Right atrium auricular region (tissue), 2 donors: ENCODE data around the gene USP21. TPM values are rescaled to one million over a fixed set of nuclear protein-coding genes. Genes with fewer than 3 reads are reported as not detected.

Experiments used
- DNase-seq: peaks from one replicate; pipeline ENCODE4 v3.0.0-alpha.2; 2019; ENCODE audit warnings: low spot score
- H3K27ac ChIP-seq, 2 donors: fragments of 200-600 bp; sonication (generic); 1 replicate in 1 of 2; 2 replicates in 1 of 2; pipeline ENCODE4 v1.5.1; 2016 to 2019
- H3K27me3 ChIP-seq, 2 donors: fragments of 200-600 bp; sonication (generic); one replicate each; pipeline versions ENCODE4 v1.5.1 to v1.6.0; 2017 to 2019
- H3K36me3 ChIP-seq: fragments of 200-600 bp; sonication (generic); one replicate; pipeline ENCODE4 v1.5.1; 2016
- H3K4me1 ChIP-seq, 2 donors: fragments of 200-600 bp; sonication (generic); one replicate each; pipeline versions ENCODE4 v1.5.1 to v1.6.0; 2017 to 2019
- H3K4me3 ChIP-seq, 2 donors: fragments of 200-600 bp; sonication (generic); 1 replicate in 1 of 2; 2 replicates in 1 of 2; pipeline ENCODE4 v1.5.1; 2017 to 2019; ENCODE audit warnings: mild to moderate bottlenecking in 1 of 2, moderate library complexity in 1 of 2
- H3K9me3 ChIP-seq, 2 donors: fragments of 200-600 bp; sonication (generic); one replicate each; pipeline ENCODE4 v1.5.1; 2019
- total RNA-seq, 2 donors: library from RNA; depleted of rRNA; stranded (reverse); fragments of >200 nt; gene quantifications; one replicate each; pipeline ENCODE4 v1.1.0, GENCODE V29; 2016
- TF ChIP-seq, protein P1 (sequence below), 2 donors: fragments of 200-600 bp; sonication (generic); IDR thresholded peaks; one replicate each; pipeline ENCODE4 v1.5.1; 2019; ENCODE audit warnings: antibody characterized with exemption in 2 of 2

Gene USP21
- total RNA-seq, 2 donors from 2014 or later, result 13.5 to 14.4 TPM

DNA sequence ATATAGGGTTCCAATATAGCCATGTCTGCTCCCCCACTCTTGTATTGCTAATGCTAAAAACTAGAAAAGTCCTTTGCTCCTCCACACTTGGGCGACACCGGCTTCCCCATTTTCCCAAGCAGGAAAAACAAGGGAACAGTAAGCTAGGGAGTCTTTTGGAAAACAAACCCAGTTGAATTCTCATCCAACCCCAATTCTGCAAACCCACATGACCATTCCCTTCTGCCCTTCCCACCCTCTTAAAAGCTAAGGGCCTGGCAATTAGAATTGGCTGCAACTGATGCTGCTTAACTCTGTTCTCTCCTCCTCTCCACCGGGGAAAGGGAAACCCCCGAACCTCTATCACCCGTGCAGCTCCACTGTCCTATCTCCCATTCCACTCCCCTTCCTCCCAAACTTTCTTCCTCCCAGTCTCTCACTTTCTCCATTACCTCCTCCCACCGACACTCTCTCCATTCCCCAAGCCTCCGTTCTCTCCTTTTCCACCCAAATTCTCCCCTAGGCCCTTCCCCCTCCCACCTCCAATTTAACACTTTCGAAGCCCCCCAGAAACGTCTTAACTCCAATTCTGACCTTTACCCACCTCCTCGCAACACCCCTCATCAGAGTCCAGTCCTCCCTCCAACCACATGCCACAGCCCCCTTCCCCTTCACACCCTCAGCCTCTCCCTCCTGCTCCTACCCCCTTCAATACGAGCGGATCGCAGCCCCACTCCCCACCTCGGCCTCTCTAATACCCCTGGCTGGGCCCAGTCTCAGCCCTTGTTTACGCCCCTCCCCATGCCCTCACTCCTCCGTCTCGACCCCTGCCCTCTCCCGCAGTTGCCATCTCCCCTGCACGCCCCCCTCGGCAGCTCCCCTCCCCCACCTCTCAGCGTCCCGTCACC lies 27.5 kb upstream of the USP21 start:
- Histone ChIP-seq H3K36me3 (peaks cover 20% of the 10 kb centered on the region), H3K4me3 (peak overlapping the region; percentile 81 to 83), H3K27ac (peak overlapping the region; percentile 93 to 95), H3K4me1 (peaks cover 0 to 37% of the 10 kb centered on the region in 2 donors), H3K9me3 (no peaks in the 10 kb centered on the region), H3K27me3 (no peaks in the 10 kb centered on the region)
- no peak for DNase-seq
- TF ChIP-seq, protein P1, sequence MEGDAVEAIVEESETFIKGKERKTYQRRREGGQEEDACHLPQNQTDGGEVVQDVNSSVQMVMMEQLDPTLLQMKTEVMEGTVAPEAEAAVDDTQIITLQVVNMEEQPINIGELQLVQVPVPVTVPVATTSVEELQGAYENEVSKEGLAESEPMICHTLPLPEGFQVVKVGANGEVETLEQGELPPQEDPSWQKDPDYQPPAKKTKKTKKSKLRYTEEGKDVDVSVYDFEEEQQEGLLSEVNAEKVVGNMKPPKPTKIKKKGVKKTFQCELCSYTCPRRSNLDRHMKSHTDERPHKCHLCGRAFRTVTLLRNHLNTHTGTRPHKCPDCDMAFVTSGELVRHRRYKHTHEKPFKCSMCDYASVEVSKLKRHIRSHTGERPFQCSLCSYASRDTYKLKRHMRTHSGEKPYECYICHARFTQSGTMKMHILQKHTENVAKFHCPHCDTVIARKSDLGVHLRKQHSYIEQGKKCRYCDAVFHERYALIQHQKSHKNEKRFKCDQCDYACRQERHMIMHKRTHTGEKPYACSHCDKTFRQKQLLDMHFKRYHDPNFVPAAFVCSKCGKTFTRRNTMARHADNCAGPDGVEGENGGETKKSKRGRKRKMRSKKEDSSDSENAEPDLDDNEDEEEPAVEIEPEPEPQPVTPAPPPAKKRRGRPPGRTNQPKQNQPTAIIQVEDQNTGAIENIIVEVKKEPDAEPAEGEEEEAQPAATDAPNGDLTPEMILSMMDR (IDR thresholded peaks at IDR 0.05), result no peak

DNA sequence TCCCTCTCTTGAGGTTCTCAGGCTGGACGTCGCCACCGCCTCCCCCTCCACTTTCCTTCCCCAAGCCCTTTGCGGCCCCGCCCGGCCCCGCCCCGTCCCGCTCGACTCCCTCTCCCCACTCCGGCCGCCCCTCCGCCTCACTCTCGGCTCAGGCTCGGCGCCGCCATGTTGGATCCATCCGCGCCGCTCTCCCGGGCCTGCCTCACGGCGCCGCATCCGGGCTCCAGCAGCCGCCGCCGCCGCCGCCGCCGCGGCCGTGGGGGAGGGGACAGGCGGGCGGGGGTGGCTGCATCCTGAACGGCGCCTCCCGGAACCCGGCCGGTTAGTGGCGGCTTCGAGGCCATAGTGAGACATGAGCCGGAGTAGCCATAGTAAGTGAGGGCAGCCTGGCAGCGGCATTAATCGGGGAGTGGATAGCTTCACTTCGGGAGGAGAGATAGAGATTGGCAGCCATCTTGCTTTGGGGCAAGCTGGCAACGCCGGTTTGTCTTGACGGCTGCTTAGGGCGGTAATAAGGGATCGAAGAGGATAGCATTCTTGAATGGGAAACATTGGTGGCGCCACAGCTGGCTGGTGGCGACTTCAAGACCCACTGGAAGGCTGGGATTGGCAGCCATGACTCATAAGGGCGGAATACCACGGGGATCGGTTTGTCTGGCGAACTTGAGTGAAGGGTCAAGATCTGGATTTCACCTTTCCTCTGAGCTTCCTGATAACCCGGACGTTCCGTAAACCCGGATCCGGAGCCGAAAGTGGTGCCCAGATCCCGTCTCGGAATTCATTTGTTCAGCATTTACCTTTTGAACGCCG lies 26.7 kb upstream of the USP21 start, which contains the start of gene DEDD:
Gene DEDD (minus strand): TSS at position 258 of the 810 bp plus-strand sequence. CDS start 8,205 bp downstream, outside the sequence.
- Histone ChIP-seq H3K36me3 (peaks cover 15% of the 10 kb centered on the region), H3K4me3 (peak within 1 kb of the TSS; percentile 81 to 83), H3K27ac (peak within 1 kb of the TSS; percentile 93 to 95), H3K4me1 (peaks cover 0 to 37% of the 10 kb centered on the region in 2 donors), H3K27me3 (no peaks in the 10 kb centered on the region), H3K9me3 (no peaks in the 10 kb centered on the region)
- peak; percentile 95 for DNase-seq
- TF ChIP-seq, protein P1 (IDR thresholded peaks at IDR 0.05), result no peak

DNA sequence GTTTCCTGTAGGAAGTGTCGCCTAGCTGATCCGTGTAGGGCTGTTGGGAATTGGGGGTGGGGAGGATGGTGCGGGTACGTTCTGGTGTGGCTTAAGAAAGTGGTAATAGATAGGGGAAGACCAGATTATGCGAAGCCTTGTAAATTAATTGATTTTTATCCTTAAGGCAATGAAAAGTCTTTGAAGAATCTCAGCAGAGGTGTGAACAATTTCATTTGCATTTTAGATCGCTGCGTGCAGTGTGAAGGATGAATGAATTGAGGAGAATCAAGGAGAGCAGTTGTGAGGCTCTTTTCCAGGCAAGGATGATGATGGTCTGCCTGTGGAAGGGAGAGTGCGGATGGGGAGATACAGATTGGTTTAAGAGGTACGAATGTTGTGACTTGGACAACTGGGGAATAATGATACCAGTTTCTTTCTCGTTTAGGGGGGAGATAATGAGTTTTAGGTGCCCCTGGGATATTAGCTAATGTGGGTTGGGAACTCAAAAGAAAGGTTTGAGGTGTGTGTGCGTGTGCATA lies 26.0 kb upstream of the USP21 start:
- Histone ChIP-seq H3K9me3 (no peaks in the 10 kb centered on the region), H3K4me3 (peak overlapping the region; percentile 81 to 83), H3K4me1 (peaks cover 0 to 32% of the 10 kb centered on the region in 2 donors), H3K27ac (peak overlapping the region; percentile 93 to 95), H3K27me3 (no peaks in the 10 kb centered on the region), H3K36me3 (peaks cover 10% of the 10 kb centered on the region)
- no peak for DNase-seq
- TF ChIP-seq, protein P1 (IDR thresholded peaks at IDR 0.05), result no peak

DNA sequence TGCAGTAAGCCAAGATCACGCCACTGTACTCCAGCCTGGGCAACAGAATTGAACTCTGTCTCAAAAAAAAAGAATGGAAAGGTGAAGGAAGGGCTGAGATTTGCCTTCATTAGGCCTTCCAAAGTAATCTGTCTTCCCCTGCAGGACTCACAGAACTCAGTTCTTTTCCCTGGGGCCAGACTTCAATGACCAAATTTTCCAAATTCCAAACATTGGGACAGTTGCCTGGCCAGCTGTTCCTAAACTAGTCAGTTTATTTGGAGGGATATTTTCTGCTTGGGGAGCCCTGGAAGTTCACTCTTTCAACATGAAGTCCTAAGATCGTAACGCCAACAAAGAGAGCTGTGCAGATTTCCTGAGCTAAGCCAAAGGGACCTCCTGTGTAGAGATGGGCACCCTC lies 21.4 kb upstream of the USP21 start:
- no peak for DNase-seq
- no peak overlapping the region for H3K4me3 ChIP-seq
- no peaks in the 10 kb centered on the region for H3K9me3 ChIP-seq
- TF ChIP-seq, protein P1 (IDR thresholded peaks at IDR 0.05), result no peak
- H3K36me3 ChIP-seq, result no peaks in the 10 kb centered on the region
- H3K4me1 ChIP-seq, result peaks cover 0 to 14% of the 10 kb centered on the region in 2 donors
- no peaks in the 10 kb centered on the region for H3K27me3 ChIP-seq
- no peak overlapping the region for H3K27ac ChIP-seq

DNA sequence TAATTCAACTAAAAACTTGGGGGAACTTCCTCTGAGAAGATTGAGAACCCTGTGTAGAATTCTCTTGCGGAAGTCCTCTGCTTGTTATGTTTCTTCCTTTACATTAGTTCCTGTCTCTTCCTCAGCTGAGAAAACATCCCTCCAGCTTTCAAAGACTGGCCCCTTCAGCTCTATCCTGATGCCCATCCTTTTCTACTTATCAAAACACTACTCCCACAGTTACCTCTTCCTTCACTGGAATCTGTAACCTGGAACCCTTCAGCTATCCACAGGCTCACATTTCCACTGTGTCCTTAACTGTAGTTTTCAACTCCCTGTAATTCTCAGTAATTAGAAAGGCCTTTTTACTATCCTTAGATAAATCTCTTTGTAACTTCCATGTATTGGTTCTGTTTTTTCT lies 20.9 kb upstream of the USP21 start:
- no peaks in the 10 kb centered on the region for H3K36me3 ChIP-seq
- H3K4me1 ChIP-seq, result peaks cover 0 to 12% of the 10 kb centered on the region in 2 donors
- DNase-seq, result no peak
- H3K27me3 ChIP-seq, result no peaks in the 10 kb centered on the region
- no peak overlapping the region for H3K4me3 ChIP-seq
- no peaks in the 10 kb centered on the region for H3K9me3 ChIP-seq
- H3K27ac ChIP-seq, result peak overlapping the region in 1 of 2 donors; percentile 11
- TF ChIP-seq, protein P1 (IDR thresholded peaks at IDR 0.05), result no peak
